Activated CD8-positive, alpha-beta memory T cell treated with anti-CD3 and anti-CD28 coated beads for 24 hours (primary cell): ENCODE data around the gene DNLZ.

Experiments
- DNase-seq: peaks from one replicate; pipeline ENCODE4 v3.0.0-alpha.2; 2020

Gene DNLZ

DNA sequence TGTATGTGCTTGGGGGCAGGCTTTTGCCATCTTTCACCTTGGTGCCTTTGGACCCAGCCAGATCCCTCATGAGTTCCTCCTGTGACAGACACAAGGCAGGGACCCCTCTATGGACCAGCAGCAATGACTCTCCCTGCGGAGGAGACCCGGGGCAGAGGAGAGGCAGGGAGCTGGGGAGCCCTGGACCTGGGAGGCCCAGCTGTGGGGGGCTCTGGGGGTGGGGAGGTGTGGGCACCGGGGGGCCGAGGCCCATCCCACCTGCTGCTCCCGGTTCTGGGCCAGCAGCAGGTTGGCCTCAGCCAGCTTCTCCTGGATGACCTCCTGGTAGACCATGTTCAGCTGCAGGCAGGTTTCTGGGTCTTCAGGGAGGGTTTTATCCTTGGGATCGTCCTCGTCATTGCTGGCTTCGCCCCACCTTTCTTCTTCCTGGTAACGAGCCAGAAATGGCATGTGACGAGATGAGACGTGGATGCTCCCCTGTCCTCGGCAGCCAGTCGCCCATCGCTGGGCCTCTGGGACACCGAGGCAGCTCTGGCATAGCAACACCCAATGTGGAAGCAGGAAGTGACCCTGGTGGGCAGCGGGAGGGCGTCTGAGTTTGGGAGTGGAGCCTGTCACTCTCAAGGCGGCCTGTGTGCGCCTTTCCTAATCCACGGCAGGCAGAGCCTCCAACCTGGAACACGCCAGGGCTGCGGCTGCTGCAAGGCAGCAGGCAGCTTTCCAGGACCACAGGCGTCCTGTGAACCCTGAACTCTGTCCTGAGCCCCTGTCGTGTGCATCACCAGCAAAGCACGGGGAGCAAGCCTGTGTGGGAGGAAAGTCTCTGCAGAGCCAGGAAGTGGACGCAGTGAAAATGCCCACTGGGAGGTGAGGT lies 32.0 kb upstream of the DNLZ start:
- no peak for DNase-seq

DNA sequence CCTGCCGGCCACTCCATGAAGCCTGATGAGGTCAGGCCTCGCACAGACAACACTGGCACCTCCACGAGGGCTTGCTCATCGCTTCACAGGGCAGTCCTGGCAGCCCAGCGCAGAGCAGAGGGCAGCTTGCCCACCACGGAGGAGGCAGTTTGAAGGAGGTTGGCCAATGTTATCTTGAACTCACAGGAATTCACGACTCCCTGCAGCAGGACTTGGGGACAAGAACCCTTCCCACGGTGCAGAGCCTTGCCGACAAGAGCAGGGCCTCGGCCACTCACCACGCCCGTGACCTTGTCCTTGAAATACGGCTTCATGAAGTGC lies 31.4 kb upstream of the DNLZ start:
- no peak for DNase-seq

DNA sequence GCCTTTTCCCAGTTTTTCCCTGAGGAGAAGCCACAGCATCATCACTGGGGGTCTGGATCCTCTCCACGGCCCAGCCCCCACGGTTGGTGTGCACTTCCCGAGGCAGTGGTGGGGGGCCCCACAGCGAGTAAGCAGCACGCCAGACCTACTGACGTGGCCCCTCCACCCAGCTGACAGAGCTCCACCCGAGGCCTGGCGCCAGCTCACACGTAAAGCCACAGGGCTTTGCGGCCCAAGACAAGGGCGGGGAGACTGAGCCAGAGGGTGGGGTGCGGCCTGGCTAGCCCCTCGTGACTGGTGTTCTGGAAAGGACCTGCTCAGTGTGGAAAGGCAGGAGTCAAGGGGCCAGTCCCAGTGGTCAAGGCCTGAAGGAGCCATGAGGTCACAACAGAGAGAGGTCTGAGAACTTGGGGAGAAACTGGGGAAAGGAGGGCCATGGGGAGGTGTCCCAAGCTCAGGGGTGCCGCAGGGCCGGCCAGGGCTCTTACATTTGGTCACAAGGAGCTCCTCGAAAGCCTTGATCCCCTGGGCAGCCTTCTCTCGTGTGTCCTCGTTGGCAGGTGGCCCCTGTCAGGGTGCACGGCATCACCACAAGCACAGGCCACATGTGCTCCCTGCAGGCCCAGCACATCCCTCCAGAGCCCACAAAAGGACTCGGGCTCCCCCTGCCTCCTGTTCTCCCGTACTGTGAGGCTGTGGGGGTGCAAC lies 30.9 kb upstream of the DNLZ start:
- DNase-seq = no peak

DNA sequence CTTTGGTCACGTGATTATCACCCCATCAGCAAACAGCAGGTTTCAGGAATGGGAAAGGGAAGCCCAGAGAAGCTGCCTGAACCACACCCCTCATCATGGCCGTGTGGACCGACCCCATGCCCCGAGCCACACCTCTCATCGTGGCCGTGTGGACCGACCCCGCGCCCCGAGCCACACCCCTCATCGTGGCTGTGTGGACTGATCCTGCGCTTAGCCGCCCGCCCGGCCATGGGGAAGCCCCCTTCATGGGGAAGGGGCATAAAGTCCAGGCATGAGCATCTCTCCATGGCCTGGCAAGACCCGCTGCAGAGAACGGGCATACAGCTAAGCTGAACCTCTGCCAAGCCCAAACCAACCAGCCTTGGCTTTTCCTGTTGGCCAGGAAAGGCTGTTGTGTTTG lies 30.0 kb upstream of the DNLZ start:
- no peak for DNase-seq

DNA sequence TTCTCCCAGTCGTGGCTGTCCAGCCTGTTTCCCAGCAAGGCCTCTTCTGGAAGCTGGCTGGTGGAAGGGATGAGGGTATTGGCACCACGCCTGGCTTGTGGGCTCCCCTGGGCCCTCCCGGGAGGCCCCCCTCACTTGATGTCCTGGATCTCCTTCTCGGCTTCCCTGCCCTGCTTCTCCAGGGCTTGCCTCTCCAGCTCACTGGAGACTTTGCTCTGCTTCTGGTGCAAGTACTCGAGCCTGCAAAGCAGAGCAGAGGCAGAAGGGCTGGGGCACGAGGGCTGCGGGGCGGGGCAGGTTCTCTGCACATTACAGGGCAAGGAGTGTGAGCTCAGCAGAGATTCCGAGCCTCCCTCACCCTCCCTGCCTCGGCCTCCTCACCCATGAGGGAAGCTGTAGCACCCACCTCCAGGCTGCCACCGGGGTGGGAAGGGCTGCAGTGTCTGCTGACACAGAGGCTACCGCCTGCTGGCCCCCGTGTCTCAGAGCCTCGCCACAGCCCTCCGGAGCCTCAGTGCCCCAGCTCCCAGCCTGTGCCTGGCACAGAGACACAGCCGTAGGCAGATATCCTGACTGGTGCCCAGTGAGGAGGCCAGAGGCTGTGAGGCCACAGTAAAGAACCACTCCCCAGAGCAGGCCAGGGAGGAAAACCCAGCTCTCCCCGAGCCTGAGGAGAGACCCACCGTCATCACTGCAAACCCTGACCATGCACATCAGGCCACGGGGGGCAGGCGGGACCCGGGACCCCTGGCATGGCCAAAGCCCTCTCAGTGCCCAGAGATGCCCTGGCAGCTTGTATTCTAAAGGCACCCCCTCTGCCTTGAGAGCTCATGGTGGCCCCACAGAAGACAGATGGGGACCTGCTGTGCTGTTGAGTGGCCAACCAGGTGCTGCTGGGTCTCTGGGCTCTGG lies 29.2 kb upstream of the DNLZ start:
- no peak for DNase-seq

DNA sequence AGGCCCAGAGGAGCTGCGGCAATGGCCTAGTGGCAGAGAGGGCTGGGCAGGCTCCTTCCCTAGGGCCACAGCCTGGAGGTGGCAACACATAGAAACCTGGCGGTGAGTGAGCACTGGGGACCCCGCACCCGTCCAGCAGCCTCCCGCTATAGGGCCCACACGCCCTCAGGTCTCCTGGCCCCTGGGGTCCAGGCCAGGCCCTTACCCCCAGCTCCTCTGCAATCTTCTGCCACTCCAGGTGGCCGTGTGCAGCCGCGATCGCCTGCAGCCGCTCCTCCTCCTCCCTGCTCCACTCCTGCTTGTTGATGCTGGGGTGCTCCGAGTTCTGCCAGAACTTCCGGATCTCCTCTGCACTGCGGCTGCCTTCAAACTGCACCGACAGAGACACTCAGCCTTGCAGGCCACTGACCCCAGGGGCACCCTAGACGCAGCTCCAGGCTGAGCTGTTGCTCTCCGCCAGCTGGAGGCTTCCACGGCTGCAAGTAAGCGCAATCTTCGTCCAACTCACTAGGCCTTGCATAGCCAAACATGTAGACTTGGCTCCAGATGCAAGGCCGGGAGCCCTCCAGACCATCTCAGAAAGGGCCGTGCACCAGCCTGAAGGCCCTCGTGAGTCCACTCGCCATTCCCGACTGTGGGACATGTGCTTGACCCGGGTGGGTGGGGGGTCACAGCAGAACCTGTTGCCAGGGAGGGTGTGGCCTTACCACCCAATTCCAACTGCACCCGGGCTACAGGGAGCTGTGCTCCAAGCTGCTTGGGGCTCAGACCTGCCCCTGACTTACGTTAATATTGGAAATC lies 28.4 kb upstream of the DNLZ start:
- DNase-seq = no peak

DNA sequence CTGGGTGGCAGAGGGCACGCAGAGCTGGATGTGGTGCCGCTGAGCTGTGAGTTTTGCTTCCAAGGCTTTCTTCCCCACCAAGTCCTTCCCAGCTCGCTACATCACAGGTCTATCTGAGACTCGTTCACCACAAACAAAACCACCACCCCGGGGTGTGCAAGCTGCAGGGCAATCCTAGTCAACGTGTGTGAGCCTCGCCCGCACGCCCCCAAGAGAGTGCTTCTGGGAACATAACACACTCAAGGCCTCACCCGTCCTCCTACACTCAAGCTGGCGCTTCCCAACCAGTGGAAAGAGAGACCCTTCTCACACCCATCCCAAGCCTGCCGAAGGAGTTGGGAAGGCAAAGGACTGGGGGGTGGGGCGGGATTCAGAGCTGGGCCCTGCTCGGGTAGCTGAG lies 25.9 kb upstream of the DNLZ start:
- DNase-seq = no peak

DNA sequence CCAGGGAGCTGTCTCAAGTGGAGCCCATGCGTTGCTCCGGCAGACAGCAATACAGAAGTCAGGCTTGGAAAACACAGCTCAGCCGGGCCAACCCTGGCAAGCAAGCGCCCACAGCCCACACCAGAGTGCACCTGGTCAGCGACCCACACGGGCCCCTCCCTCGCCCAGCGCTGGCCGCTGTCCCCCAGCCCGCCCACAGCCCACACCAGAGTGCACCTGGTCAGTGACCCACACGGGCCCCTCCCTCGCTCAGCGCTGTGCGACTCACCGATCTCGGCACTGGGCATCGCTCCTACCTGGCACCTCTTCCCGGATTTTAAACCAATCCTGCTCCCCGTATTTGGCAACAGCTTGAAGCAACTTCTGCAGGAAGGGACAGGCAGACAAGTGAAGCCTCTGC lies 23.7 kb upstream of the DNLZ start:
- no peak for DNase-seq

DNA sequence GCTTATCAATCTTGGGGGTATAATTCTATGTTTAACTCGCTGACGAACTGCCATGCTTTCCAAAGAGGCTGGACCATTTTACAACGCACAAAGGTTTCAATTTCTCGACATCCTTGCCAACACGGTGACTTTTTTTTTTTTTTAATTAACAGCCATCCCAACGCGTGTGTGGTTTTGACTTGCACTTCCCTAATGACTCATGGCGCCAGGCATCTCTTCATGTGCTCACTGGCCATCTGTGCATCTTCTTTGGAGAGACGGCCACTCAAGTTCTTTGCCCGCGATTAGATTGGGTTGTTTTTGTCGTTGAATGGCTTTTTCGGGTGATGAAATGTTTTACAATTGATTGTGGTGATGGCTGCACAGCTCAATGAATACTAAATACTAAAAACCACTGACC lies 22.5 kb upstream of the DNLZ start:
- no peak for DNase-seq

DNA sequence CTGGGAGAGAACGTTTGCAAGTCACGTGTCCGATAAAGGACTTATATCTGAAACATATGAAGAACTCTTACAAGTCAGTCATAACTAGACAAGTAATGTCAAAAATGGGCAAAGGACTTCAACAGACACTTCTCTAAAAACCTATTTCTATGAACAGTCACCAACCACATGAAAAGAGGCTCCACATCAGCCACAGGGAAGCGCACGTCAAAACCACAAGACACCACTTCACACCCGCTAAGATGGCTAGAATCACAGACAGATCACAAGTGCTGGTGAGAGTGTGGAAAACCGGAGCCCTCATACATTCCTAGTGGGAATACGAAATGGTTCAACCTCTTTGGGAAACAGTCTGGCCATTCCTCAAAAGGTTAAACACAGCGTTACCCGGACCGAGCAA lies 21.5 kb upstream of the DNLZ start:
- no peak for DNase-seq

DNA sequence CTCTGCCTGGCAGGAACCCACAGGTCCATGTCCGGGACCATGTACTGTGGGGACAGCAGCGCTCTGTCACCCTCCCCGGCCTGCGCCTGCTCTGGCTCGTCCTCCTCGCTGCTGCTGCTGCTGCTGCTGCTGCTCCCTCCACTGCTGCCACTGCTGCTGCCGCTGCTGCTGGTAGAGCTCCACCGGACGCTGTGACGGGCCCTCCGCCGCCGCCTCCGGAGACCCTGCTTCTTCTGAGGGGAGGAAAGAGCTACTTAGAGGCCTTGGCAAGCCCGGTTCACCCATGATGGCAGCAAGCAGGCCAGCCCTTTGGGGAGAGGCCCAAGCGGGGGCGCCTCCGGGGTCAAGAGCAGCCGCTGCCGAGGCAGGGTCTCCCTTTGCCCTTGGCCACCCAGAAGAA lies 19.9 kb upstream of the DNLZ start:
- no peak for DNase-seq

DNA sequence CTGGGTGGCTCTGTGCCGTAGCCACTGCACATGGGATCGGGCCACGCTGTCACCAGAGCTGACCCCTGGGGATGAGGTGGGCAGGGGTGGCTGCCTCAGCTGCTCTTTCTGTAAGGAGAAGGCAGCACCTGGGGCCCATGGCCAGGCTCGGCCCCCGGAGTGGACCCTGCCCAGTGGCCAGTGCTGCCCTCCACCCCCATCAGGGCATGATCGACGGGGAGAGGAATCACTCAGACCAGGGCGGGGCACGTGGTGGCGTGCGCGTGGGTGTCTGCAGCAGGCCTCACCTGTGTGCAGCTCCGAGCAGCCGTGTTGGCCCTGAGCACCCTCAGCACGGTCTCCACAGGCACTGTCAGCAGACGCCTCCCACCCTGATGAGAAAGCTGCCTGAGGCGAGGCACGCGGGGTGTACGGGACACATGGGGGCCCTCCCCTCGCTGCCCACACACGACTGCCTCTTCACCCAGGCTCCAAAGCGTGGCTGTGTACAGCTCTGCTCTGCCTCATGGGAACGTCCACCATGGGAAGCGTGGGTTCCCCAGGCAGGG lies 18.5 kb upstream of the DNLZ start:
- DNase-seq = no peak

DNA sequence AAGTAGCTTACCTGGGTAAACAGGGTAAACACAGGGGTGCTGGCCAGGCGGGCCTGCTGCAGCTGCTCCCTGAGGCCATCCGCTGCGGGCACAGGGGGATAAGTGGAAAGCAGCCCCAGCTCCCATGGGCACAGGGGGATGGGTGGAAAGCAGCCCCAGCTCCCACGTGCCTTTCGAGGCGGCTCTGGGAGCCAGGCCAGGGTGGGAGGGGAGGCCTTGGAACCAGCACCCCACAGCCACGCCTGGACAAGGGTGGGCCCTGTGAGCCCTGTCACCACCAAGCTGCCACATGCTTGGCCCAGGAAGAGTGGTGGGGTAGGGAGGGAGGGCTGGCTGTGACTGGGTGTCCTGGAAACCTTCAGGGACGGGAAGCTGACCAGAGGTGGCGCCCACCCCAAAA lies 17.8 kb upstream of the DNLZ start:
- DNase-seq = no peak

DNA sequence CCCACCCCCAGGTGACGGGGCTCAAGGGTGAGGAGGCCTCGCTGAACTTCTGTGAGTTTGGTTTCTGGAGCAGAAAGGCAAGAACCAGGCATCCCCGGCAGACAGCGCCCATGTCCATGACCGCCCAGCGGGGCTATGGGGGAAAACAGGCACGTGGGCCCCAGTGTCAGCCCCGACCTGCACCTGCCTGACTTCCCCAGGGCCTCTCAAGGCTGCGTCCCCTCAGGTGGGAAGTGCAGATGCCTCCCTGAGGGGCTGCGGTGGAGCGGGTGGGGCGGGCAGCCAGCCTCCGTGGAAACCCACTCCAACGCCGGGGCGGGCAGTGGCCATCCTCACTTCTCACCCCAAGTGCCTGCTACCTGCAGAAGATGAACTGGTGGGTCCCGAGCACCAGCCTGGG lies 16.8 kb upstream of the DNLZ start:
- no peak for DNase-seq

DNA sequence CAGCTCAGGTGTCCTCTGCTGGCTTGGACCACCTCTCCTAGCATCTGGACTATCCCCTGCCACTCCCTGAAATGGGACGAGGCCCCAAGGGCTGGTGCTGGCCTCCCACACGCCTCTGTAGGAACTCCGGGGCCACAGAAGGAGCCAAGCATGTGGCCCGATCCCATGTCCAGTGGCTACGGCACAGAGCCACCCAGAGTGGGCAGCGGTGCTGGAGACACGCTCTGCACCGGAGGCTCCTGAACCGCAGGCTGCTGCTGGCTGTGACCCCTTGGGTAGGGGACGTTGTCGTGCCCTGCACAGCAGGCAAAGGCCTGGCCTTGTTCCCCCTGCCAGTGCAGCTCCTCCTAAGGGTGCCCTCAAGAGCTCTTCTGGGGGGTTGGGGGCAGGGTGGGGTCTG lies 16.3 kb upstream of the DNLZ start:
- DNase-seq = no peak

DNA sequence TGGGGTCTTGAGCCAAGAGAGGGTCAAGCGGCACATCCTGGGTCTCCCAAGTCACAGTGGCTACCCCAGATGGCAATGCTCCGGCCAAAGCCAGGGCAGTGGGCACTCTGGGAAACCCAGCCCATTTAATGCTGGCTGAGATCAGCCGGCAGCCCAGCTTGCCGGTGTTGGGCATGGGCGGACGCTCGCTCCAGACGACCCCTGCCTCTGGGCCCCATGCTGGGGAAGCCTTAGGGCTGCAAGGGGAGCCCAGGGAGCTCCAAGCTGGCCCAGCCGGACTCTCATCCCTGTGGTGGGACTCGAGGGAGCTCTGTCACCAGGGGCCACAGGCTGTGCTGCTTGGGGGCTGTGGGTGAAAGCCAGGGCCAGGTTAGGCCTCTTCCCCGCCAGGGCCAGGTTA lies 15.9 kb upstream of the DNLZ start:
- no peak for DNase-seq

DNA sequence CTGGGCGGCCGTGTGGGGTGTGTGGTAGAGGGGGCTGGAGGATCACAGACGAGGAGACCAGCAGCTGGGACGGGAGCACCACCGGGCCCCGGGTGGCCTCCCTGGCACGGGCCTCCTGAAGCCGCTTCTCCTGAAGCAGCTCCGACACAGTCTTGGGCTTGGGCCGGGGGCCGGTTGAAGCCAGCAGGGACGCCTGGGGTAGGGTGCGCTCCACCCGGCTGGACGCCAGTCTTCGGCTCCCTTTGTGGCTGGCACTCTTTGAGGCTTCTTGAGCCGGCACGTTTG lies 15.4 kb upstream of the DNLZ start:
- DNase-seq = no peak

DNA sequence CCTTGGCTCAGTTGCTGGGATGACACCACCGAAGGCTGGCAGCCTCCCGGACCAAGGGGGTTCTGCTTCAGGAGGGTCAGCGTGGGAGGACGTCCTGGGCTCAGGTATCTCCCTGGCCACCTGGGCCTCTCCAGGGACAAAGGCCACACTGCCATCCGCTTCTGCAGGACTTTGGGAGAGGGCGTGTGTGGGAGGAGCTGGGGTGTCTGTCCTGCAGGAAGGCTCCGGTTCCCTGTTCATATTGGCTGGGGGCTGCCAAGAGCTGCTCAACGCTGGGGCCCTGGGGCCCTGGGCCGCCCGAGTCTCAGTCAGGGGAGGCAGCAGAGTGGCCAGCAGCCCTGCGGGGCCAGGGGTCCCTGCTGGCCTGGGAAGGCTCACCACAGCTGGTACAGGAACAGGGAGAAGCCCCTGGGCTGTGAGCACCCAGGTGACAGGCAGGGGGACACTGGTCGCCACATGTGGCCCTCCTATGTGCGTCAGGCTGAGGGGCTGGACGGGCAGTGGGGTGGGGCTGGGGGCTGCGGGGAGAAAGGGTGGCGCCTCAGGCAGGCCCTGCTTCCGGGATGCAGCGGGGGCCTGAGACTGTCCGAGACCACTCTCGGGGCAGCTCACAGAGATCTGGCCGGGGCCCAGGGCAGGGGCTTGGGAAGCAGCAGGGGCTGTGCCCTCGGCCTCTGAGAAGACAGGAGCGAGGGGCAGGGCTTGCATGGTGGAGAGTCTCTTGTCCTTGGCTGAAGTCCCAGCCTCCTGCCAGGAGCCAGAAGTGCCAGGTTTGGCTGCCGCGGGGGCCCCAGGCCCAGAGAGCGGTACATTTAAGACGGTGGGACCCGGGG lies 14.8 kb upstream of the DNLZ start:
- no peak for DNase-seq

DNA sequence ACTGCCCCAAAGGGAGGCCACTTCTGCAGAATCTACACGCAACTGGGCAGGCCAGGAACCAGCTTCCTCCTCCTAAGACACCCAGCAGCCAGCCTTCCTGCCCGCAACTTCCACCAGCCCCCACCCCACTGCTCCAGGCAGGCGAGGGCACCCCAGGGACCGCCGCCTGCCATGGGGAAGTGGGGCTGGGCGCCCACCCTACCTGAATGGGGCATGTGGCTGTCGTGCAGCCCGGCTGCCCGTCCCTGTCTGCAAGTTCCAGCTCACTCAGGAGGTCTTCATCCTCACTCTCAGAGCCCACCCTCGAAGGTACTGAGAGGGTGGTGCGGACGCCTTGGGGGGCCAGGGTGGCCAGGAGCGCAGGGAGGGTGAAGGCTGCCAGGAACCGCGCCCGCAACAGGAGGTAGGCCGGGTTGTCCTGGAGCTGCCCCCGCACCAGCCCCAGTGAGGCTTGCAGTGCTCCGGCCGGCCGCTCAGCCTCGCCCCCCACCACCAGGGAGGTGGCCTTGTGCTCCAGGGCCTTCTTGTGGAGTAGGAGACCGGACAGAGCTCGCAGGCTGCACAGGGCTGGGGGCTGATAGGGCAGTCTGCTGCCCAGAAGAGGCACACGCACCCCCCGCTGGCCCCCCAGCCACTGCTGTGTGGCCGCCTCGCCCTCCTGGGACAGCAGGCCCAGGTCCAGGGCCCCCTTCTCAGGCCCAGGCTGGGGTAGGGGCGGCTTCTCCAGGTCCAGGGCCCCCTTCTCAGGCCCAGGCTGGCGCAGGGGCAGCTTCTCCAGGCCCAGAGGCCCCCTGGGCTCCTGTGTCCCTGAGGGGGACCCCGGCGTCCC lies 14.0 kb upstream of the DNLZ start:
- DNase-seq = no peak

DNA sequence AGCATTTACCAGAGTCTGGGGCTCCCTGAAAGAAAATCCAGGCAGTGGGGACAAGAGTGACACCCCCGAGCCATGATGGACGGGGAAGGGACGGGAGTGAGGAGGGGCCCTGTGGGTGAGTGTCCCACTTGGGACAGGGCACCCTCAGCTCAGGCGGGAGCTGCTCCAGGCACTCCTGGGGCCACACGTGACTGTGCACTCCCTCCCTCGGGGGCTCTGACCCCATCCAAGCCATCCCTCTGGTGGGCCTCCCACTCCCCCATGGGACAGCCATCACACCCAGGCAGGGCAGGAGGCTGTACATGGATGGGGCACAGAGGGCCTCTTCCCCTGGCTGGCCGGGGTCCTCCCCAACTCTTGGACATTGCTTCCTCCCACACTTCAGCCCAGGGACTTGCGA lies 12.9 kb upstream of the DNLZ start:
- no peak for DNase-seq

DNA sequence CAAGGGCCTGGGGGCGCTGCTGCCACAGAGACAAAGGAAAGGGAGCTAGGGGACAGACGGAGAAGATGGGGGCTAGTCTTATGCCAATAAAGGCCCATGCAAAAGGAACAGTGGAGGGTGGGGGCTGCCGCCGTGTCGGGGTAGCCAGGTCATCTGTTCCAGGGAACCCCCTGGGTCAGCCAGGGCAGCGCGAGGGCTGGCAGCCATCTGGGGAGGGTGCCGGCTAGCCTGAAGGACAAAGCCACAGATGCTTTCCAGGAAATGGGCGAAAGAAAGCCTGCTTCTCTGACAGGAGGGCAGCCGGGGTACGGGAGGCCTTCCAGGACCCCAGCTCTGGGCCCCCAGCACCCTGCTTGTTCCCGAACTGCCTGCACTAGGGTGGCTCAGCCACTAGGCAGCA lies 11.6 kb upstream of the DNLZ start:
- no peak for DNase-seq
